ENCODE data around the gene MCAM. TPM values are rescaled to one million over a fixed set of nuclear protein-coding genes. Genes with fewer than 3 reads are reported as not detected.

MCAM gene
- total RNA-seq (2014; rRNA removed; shearing (Covaris generic)): 182 and 200 TPM in 2 replicates

GRCh38 chr11:119316729-119317591, at the start of gene MCAM:
Gene MCAM, minus strand, starts transcription at chr11:119317130. Its CDS starts 29 bp downstream, at chr11:119317101.

GRCh38 chr11:119346605-119347004, 29.7 kb upstream of the MCAM start, which contains the start of gene MFRP:
Gene MFRP, minus strand, starts transcription at chr11:119346705. Its CDS starts 192 bp downstream, at chr11:119346513.

GRCh38 chr11:119340335-119341221, 23.6 kb upstream of the MCAM start, which contains the start of gene C1QTNF5:
Gene C1QTNF5, minus strand, starts transcription at chr11:119340883. Its CDS starts 486 bp downstream, at chr11:119340397.

GRCh38 chr11:119334174-119334930, 17.4 kb upstream of the MCAM start, which contains the start of gene RNF26:
Gene RNF26, plus strand, starts transcription at chr11:119334527. Its CDS starts 596 bp downstream, at chr11:119335123.

Small RNA genes within 50 kb of the gene (small RNA-seq; reads per million reads assigned to genes)
- not detected for gene RF01225
- not detected for gene RNU6-262P

Other genes with a start within 250 kb of the MCAM start
- gene VPS11, start 249.3 kb downstream of the MCAM start, total RNA-seq (2014; rRNA removed; shearing (Covaris generic)): 35.2 and 39.1 TPM in 2 replicates
- gene HMBS, start 232.2 kb downstream of the MCAM start, total RNA-seq (2014; rRNA removed; shearing (Covaris generic)): 9.5 and 13.5 TPM in 2 replicates
- 25.1 and 54.7 TPM in 2 replicates for gene DPAGT1, start 215.3 kb downstream of the MCAM start, total RNA-seq (2014; rRNA removed; shearing (Covaris generic))
- gene C2CD2L, start 209.8 kb downstream of the MCAM start, total RNA-seq (2014; rRNA removed; shearing (Covaris generic)): 17.9 and 18.2 TPM in 2 replicates
- 10.7 and 13.2 TPM in 2 replicates for gene HINFP, start 195.6 kb downstream of the MCAM start, total RNA-seq (2014; rRNA removed; shearing (Covaris generic))
- gene ABCG4, start 168.1 kb downstream of the MCAM start, total RNA-seq (2014; rRNA removed; shearing (Covaris generic)): 0.08 and 0.23 TPM in 2 replicates
- gene NLRX1, start 148.4 kb downstream of the MCAM start, total RNA-seq (2014; rRNA removed; shearing (Covaris generic)): 19.2 and 24.3 TPM in 2 replicates
- gene NHERF4, start 131.7 kb downstream of the MCAM start, total RNA-seq (2014; rRNA removed; shearing (Covaris generic)): 0.11 TPM in 1 of 2 replicates, not detected in the other
- gene CBL, start 110.8 kb downstream of the MCAM start, total RNA-seq (2014; rRNA removed; shearing (Covaris generic)): 9.6 and 10.9 TPM in 2 replicates
- 7.1 and 7.5 TPM in 2 replicates for gene RNF26, start 17.4 kb upstream of the MCAM start, total RNA-seq (2014; rRNA removed; shearing (Covaris generic))
- gene C1QTNF5, start 23.8 kb upstream of the MCAM start, total RNA-seq (2014; rRNA removed; shearing (Covaris generic)): not detected in 2 replicates
- not detected in 2 replicates for gene MFRP, start 29.6 kb upstream of the MCAM start, total RNA-seq (2014; rRNA removed; shearing (Covaris generic))
- 1.3 and 1.8 TPM in 2 replicates for gene USP2, start 64.6 kb upstream of the MCAM start, total RNA-seq (2014; rRNA removed; shearing (Covaris generic))
- 0.11 and 0.13 TPM in 2 replicates for gene THY1, start 106.0 kb upstream of the MCAM start, total RNA-seq (2014; rRNA removed; shearing (Covaris generic))

Measured in A375 (cell line).